HCEC 1CT (cell line): ENCODE measurements around the gene PIGZ.

Experiments used
- DNase-seq: peaks from one replicate; pipeline ENCODE4 v3.0.0-alpha.2; 2017

The PIGZ gene

DNA sequence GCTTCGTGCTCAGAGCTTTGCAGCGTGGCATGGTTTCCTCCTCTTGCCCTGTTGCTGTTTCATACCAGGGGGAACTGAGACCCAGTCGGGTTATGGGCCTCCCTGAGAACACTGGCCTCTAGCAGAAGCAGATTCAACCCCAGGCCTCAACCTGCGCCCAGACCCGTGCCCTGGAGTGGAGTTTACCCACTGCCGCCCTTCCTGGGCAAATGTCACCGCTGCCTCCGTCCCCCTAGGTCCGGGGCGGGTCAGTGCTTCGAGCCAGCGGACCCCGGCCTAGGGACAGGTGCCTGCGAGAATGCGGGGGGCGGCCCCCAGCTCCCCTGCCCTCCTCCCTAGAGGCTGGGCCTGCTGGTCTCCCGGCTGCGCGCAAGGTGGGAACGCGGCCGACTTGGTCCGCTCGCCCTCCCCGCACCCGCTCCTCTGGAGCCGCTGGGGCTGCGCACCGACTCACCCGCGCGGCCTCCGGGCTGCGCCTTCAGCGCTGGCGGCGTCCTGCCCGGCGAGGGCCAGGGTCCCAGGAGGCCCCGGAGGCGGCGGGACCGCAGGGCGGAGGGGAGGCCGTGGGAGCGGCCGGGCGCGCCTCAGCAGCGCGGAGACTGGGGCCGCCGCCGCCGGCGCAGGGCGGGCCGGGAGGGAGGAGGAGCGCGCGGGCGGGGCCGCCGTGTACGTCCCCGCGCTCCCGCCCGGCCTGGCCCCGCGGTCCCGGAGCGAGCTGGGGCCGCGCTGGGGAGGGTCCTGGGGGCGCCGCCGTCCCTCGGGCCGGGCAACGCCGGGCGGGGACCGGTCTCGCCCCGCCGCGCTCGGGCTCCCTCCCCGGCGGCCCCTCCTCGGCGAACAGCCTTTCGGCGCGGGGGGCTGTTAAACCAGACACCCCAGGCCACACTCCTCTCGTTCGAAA is at the start of gene PIGZ:
PIGZ (minus strand) TSS at position 601 of the 901 bp plus-strand sequence. CDS start 16,802 bp downstream, outside the sequence.
- DNase-seq, result peak; percentile 18

DNA sequence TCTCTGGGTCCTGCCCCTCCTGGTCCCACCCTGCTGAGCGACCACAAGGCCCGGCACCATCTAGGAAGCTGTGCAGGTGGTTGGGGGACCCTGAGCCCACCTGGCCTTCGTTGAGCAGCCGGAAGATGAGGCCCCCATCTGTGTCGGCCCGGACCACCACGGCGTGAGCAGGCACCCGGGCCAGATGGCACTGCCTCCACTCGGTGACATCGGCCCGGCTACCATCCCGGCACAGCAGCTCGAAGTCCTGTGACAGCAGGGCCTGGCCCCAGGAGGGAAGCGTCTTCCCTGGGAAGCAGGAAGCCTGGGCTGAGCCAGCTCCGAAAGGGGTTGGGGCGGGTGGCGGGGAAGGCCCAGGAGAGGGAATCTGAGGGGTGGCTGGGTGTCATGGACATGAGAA is 48.4 kb upstream of the PIGZ start:
- no peak for DNase-seq

GRCh38 chr3:197015790-197016736 is 47.4 kb upstream of the PIGZ start:
- DNase-seq, result no peak

- DNase-seq, result no peak
Observed at GRCh38 chr3:197014942-197015575, 46.4 kb upstream of the PIGZ start.

- DNase-seq, result no peak
Observed at GRCh38 chr3:197014024-197014423, 45.4 kb upstream of the PIGZ start.

DNA sequence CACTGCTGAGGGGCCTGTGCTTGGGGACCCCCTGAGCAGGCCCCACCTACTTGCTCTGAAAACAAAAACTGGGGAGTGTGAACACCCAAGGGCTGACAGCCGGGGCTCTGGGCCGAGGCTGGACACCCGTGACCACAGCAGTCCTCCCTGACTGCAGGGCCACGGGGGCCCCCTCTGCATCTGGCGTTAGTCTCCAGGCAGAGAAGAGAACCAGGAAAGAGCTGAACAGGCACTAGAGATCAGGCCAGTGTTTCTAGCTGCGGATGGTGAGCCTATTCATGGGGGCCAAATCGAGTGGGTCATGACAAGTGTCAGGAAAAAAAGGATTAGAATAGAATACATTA is 43.9 kb upstream of the PIGZ start:
- no peak for DNase-seq

DNA sequence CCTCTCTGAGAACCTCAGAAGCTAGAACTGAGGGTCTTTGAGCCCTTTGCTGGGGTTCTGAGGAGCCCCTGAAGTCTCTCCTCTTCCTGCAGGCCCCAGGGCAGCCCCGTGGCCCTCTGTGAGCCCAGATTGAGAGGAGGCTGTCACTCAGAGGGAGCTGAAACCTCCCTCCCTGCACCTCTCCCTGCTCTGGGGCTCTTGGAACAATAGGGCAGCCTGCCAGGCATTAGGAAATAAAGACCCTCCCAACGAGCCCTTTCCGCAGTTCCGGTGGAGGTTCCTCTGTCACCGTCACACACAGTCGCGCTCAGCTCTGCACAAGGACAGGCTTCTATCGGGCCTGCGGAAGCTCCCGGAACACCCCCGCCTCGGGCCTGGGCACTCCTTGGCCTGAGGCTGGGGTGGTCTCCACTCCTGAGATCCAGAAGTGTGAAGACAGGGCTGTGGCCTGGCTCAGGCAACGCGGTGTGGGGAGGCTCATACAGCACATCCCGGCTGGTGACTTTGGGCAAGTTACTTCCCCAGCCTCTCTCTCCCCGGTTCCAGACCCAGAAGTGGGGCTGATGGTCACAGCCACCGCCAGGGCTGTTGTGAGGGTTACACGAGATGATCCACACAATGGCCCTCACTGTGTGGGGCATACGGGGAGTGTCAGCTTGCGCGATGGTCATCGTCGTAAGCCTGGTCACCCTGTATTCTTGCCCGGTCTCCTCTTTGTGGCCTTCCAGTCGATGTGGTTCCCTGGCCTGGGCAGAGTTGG is 43.3 kb upstream of the PIGZ start:
- no peak for DNase-seq

DNA sequence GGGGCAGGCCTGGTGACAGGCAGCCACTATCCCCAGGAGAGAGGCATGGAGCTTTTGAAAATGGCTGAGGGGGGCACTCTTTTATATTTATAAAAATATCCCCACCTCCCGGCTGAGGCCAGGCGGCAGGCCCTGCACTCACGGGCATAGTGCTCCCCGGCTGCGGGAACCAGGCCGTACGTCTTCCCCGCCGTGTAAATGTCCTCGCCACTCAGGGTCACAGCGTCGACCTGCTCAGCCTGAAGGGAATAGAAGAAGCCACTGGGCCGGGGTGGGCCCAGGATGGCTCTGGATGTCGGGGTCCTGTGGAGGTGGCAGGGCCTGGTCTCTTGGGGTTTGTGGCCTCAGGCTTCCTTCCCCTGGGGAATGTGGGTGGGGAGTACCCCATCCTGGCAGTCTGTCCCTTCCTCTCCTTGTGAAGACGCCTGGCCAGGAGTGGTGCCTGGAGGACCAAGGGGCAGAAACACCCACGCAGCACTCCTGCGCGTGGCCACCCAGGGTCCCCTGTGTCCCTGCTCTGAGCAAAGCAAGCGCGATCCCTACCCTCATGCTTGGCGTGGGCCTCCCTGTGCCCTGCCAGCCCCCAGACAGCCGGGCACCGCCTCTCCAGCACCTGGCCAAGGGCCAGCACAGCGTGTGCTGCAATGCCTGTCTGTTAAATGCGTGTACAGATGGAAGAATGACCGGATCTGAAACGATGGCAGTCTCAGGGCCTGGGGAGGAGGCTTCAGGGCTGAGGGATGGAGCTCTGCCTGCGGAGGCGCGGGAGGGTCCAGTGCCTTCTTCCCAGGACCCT is 42.1 kb upstream of the PIGZ start:
- DNase-seq, result no peak

DNA sequence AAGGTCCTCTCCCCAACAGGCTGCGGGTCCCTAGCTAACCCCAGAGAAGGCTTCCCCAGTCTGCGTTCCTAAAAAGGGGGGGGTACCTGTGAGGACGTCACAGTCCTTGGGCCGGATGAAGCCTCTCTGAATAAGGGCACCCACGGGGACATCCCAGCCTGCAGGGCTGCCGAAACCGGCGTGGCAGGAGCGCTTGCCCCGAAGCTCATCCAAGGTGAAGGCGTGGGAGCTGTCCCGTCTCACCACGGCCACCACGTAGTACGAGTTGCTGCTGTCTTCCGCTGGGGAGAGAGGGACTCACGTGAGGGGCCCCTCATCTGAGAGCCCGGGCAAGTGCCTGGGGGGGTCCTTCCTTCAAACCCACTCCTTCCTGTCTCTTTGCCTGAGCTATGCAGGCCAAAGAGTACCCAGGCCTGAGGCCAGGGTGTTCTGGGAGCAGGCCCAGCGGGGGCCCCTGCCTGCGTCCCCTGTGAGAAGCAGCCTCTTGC is 40.9 kb upstream of the PIGZ start:
- no peak for DNase-seq

- no peak for DNase-seq
Observed at GRCh38 chr3:197008436-197009209, 40.0 kb upstream of the PIGZ start.

DNA sequence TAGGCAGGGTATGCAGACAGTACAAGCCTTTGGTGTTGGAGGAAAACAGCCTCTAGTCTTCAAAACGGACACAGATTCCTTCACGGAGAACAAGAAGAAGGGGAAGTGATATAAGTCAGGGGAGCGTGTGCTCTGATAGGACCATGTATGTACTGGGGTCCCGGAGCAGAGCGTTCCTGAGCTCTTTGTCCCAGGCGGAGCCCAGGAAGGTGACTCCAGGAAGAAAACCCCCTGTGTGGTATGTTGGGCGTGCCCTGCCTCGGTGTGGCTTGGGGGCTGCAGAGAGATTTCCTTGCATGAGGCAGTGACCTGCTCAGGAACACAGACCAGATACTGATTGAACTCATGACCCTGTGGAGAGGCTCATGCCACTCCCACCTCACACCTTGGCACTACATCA is 39.3 kb upstream of the PIGZ start:
- DNase-seq, result no peak

DNA sequence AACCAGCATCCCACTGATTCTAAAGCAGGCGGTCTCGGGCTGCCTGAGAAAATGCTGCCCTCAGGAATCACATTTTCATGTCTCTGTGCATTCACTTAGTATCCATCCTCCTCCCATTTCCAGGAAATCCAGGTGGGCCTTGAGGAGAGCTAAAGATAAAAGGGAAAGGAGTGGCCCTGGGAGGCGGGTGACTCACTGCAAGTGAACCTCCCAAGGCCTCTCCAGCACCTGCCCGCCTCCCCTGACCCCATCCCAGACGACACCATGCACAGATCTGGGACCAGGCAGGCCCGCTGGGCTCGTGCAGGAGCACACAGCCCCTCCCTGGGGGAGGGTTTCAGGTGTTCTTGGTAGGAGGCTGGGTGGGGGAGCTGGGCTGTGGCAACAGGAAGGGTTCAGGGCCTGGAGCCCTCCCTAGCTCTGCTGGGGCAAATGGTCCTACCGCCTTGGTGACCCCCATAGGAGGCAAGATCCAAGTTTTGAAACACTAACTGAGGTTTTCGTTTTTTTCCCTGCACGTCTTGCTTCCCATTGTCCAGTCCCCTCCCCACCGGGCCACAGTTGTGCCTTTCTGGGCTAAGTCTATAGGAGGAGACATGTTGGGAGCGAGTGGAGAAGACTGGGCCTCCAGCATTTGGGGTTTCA is 38.8 kb upstream of the PIGZ start:
- no peak for DNase-seq

DNA sequence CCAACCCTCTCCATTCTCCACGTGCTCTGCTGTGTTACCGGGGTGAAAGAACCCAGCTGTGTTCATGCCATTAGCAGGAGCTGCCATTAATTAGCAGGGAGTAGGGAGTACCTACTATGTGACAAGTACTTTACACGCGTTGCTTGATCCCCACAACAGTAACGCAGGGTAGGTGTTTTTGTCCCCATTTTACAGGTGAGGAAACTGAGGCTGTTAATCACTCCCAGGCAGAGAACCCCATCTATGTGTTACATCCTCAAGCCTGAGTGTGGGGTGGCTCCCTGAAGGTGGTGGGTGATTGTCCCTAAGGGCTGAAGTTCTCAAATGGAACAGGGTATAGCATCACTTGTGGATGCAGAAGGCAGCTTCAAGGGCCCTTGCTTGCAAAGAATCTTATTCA is 38.2 kb upstream of the PIGZ start:
- DNase-seq, result no peak

GRCh38 chr3:197006446-197006845 is 37.8 kb upstream of the PIGZ start:
- no peak for DNase-seq

DNA sequence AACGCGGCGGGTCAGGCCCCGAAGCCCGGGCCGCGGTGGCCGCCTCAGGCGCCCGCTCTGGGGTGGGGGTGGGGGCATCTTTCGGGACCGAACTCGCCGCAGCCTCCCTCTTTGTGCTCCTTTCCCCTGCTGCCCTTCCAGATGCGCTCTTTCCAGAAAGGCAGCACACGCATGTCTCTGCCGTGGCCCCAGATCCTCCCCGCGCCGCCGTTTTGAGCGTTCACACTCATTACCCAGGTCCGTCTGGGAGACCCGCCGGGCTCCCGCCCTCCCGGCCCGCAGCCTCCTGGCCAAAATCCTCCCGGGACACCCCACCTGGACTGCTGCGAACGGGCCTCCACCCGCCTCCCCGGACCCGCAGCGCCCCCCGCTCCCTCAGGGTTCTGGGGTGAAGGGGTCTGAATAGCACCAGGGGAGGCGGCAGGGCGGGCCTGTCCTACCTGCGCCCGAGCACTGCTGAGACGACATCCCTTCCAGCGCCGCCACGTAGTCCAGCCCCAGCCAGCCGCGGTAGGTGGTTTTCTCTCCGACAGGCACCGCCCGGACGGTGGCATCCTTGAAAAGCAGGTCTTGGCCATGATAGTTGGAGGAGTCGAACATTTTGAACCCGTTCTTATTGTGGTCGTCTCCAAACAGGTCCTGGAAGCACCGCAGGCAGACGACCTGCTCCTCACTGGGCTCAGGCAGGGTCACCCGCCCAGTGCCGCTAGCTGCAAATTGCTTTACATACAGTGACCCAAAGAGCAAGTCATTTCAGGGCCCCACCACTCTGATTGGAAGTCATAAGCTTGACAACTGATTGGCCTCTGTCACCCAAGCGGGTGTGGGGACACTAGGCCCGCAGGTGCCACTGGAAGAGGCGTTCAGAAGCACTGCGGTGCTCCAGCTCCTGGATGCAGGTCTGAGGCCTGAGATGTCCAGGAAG is 35.1 kb upstream of the PIGZ start:
- no peak for DNase-seq

DNA sequence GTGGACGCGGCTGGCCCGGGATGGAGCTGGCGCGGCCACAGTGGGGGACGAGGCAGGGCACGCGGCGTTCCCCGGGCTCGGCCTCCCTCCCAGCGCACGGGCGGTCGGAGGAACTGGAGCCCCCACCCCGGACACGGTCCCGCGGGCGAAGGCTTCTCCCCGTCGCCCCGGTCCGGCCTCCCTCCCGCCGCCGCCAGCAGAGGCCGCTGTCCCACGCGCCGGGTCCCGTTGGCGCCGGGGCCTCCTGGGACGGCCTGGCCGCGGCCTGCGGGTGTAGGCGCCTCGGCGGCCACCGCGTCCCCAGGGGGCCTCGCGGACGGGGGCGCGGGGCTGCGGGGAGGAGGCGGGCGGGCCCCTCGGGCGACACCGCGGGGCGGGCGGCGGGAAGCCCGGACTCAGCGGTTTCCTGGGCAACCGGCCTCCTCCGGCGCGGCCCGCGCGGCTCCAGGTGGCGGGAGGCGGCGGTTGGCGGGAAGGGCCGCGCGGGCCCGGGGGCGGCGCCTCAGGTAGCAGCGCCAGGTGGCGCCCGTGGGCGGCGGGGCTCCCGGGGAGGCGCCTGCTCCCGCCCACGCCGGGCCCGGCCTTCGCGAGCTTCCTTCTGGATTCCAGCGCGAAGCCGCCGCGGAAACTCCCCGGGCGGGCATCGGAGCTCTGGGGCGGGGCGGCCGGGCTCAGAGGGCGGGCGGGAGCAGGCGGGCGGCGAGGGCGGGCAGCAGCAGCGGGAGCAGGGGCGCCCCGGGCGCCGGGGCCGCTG is 34.2 kb upstream of the PIGZ start:
- DNase-seq, result peak; percentile 64

DNA sequence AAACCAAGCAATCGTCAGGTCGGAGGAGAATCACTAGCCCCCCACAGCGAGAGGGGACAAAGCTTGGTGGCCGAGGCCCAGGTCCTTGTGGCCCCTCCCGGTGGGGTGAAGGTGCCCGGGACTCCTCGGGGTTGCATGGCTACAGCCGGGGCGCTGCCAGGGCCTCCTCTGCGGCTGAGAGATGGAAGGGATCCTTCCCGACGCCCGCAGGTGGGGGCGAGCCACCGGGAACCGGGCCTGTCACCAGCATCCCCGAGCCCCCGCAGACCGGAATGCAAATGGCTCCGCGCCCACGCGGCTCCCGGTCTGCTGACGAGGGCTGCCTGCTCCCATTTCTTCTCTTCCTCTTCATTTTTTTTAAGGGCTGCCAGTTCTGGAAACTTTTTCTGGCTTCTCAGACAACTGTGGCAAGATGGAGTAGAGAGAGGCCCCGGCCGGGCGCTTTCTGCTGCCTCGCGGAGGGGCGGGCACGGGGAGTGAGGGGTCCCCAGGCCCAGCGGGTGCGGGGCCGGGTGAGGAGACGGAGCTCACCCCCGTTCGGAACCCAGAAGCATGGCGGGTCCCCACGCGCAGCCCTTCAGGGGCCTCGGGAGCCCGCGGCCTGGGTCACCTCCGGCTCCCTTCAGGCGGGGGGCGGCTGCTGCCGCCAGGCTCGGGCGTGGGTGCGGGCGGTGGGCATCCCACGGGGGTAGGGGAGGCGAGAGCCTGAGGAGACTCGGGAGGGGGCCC is 33.5 kb upstream of the PIGZ start:
- DNase-seq, result no peak
